Uterus (tissue), 4 donors: ENCODE data around the gene SAPCD1. TPM values are rescaled to one million over a fixed set of nuclear protein-coding genes. Genes with fewer than 3 reads are reported as not detected.
A peak's percentile ranks its signal among the peaks of the same experiment; 100 is the strongest.

Source experiments
- DNase-seq, 2 donors: peaks; one replicate each; pipeline ENCODE4 v3.0.0-alpha.2; 2019 to 2020
- H3K27ac ChIP-seq, 2 donors: fragments of 200-600 bp; sonication (generic); 1 replicate in 1 of 2; 2 replicates in 1 of 2; pipeline ENCODE4 v1.5.1; 2016 to 2018
- H3K27me3 ChIP-seq, 2 donors: fragments of 200-600 bp; sonication (generic); one replicate each; pipeline ENCODE4 v1.5.1; 2018 to 2019; ENCODE audit warnings: control low read depth in 1 of 2
- H3K36me3 ChIP-seq, 2 donors: fragments of 200-600 bp; sonication (generic); one replicate each; pipeline ENCODE4 v1.5.1; 2019; ENCODE audit warnings: control low read depth in 1 of 2
- H3K4me1 ChIP-seq, 2 donors: fragments of 200-600 bp; sonication (generic); one replicate each; pipeline ENCODE4 v1.5.1; 2018 to 2019; ENCODE audit warnings: control low read depth in 1 of 2
- H3K4me3 ChIP-seq, 2 donors: fragments of 200-600 bp; sonication (generic); 1 replicate in 1 of 2; 2 replicates in 1 of 2; pipeline ENCODE4 v1.5.1; 2018 to 2019; ENCODE audit warnings: mild to moderate bottlenecking in 1 of 2
- H3K9me3 ChIP-seq, 2 donors: fragments of 200-600 bp; sonication (generic); one replicate each; pipeline ENCODE4 v1.5.1; 2019; ENCODE audit warnings: control low read depth in 1 of 2
- CTCF ChIP-seq, 4 experiments: fragments of 200-600 bp in 2 of 4; fragments of 450-650 bp in 2 of 4; sonication (generic) in 2 of 4; IDR thresholded peaks; one replicate each; pipeline ENCODE4 v1.5.1; 2016 to 2019; ENCODE audit warnings: antibody characterized with exemption in 4 of 4, mild to moderate bottlenecking in 2 of 4, moderate library complexity in 1 of 4
- POLR2A ChIP-seq, 2 donors: fragments of 450-650 bp; IDR thresholded peaks; one replicate each; pipeline ENCODE4 v1.6.1; 2016; ENCODE audit warnings: antibody characterized with exemption in 2 of 2, mild to moderate bottlenecking in 1 of 2, moderate library complexity in 1 of 2
- intact Hi-C: fragments of 100-400 bp; cut with DNase I; formaldehyde crosslinking; loops from one replicate; pipeline ENCODE4 v1.15.1; 2023; ENCODE audit warnings: low total_unique reads
- total RNA-seq, 4 donors: library from RNA; depleted of rRNA in 3 of 4; stranded (reverse); fragments of >200 nt in 3 of 4; gene quantifications; one replicate each; pipeline versions ENCODE4 v1.1.0 to v1.2.4, GENCODE V29; 2014 to 2023
- donor health status: DM: yes; HTN: yes; CAD: no.

The SAPCD1 gene
- 1 to 10 TPM in 2 of 4 donors, not detected in 2; 1.7 to 4.4 TPM for total RNA-seq

GRCh38 chr6:31762356-31762755 lies at the start of gene SAPCD1:
Gene SAPCD1, plus strand, starts transcription at chr6:31762656. Its CDS starts 399 bp downstream, at chr6:31763055.
- peak within 1 kb of the TSS in 1 of 2 donors; percentile 48 for H3K27ac ChIP-seq
- TF ChIP-seq POLR2A (IDR thresholded peaks at IDR 0.05) (no peak), CTCF (IDR thresholded peaks at IDR 0.05) (no peak)
- no peaks in the 10 kb centered on the region for H3K4me1 ChIP-seq
- no peaks in the 10 kb centered on the region for H3K27me3 ChIP-seq
- H3K36me3 ChIP-seq: no peaks in the 10 kb centered on the region
- DNase-seq: no peak
- intact Hi-C loops: no loop called here
- no peaks in the 10 kb centered on the region for H3K9me3 ChIP-seq
- no peak within 1 kb of the TSS for H3K4me3 ChIP-seq

GRCh38 chr6:31713465-31713864 lies 49.0 kb upstream of the SAPCD1 start:
- Histone ChIP-seq H3K27ac (no peak overlapping the region), H3K9me3 (no peaks in the 10 kb centered on the region), H3K27me3 (no peaks in the 10 kb centered on the region), H3K36me3 (no peaks in the 10 kb centered on the region), H3K4me3 (no peak overlapping the region), H3K4me1 (no peaks in the 10 kb centered on the region)
- intact Hi-C loops: no loop called here
- TF ChIP-seq CTCF (IDR thresholded peaks at IDR 0.05) (no peak), POLR2A (IDR thresholded peaks at IDR 0.05) (no peak)
- no peak for DNase-seq

- Histone ChIP-seq H3K27me3 (no peaks in the 10 kb centered on the region), H3K27ac (no peak overlapping the region), H3K9me3 (no peaks in the 10 kb centered on the region), H3K4me1 (no peaks in the 10 kb centered on the region), H3K36me3 (no peaks in the 10 kb centered on the region), H3K4me3 (no peak overlapping the region)
- no peak for TF ChIP-seq POLR2A (IDR thresholded peaks at IDR 0.05)
- TF ChIP-seq CTCF (IDR thresholded peaks at IDR 0.05): no peak
- DNase-seq: no peak
- intact Hi-C loops: no loop called here
These were observed 48.3 kb upstream of the SAPCD1 start for GRCh38 chr6:31713991-31714684.

- H3K36me3 ChIP-seq: no peaks in the 10 kb centered on the region
- no peaks in the 10 kb centered on the region for H3K27me3 ChIP-seq
- intact Hi-C loops: no loop called here
- no peak within 1 kb of the TSS for H3K27ac ChIP-seq
- H3K4me3 ChIP-seq: no peak within 1 kb of the TSS
- DNase-seq: no peak
- TF ChIP-seq CTCF (IDR thresholded peaks at IDR 0.05): no peak
- TF ChIP-seq POLR2A (IDR thresholded peaks at IDR 0.05): no peak
- H3K9me3 ChIP-seq: no peaks in the 10 kb centered on the region
- no peaks in the 10 kb centered on the region for H3K4me1 ChIP-seq
These were observed 47.2 kb upstream of the SAPCD1 start, which contains the start of gene LY6G6D for GRCh38 chr6:31715022-31715958. Gene LY6G6D, plus strand, starts transcription at chr6:31715348. Its CDS starts 8 bp downstream, at chr6:31715356.
